WERI-Rb-1 (cell line): ENCODE data around the gene BCKDK.

ENCODE experiments used
- DNase-seq: peaks from one replicate; pipeline ENCODE4 v3.0.0-alpha.2; 2020
- H3K27ac ChIP-seq: fragments of 250-450 bp; sonication (Bioruptor Pico); 2 replicates; pipeline ENCODE4 v1.5.1; 2020; ENCODE audit warnings: mild to moderate bottlenecking, moderate library complexity
- H3K27me3 ChIP-seq: fragments of 250-450 bp; sonication (Bioruptor Pico); 2 replicates; pipeline ENCODE4 v1.5.1; 2021; ENCODE audit warnings: mild to moderate bottlenecking, low read depth, moderate library complexity; ENCODE audit not compliant: insufficient read depth, severe bottlenecking
- H3K36me3 ChIP-seq: fragments of 250-450 bp; sonication (Bioruptor Pico); 2 replicates; pipeline ENCODE4 v1.5.1; 2020; ENCODE audit warnings: mild to moderate bottlenecking, moderate library complexity
- H3K4me3 ChIP-seq: 2 replicates; pipeline ENCODE4 v1.5.1; 2011; ENCODE audit warnings: low read depth, mild to moderate bottlenecking, control low read depth, low read length
- H3K9me3 ChIP-seq: fragments of 250-450 bp; sonication (Bioruptor Pico); 2 replicates; pipeline ENCODE4 v1.5.1; 2021; ENCODE audit warnings: mild to moderate bottlenecking, moderate library complexity; ENCODE audit not compliant: severe bottlenecking
- TF ChIP-seq, protein P1 (sequence below): IDR thresholded peaks from 2 replicates; pipeline ENCODE4 v1.5.1; 2011; ENCODE audit warnings: low read depth, mild to moderate bottlenecking, control low read depth, inconsistent platforms, low read length

Gene BCKDK

DNA sequence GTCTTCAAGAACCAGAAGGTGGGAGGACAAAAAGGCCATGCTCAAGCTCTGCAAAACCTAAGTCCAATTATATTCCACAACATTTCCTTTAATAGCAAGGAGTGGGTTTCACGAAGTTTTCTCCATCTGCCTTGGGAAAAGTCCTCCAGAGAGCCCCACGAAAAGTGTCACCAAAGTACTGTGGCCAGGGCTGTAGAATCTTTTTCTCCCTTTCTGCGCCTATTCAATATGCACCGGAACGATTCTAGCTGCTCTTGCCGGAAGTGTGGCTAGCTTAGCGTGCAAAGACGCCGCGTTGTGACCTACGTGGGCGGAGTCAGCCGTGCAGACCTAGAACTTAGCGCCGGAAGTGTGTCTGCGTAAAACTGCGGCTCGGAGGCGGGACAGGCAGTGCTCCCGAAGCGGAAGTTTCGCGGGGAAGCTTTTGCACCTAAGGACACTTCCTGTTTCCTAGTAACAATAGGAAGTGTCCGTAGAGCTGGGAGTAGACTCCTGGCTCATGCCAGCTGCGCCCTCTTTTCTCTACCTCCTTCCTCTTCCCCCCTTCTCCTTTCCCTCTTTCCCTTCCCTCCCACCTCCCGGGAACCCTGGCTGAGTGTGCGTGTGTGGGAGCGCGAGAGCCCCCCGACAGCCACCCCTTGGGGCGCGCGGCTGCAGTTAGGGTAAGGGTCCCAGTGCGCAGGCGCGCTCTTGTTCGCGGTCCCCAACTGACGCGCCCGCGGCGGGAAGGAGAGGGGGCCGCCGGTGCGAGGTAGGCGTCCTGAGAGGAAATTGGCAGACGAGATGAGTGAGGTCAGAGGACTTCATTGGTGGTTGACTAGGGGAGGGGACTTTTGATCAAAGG is 34.0 kb upstream of the BCKDK start, which contains the start of the genes ZNF646 and ZNF668:
ZNF646 (plus strand) TSS at position 453 of the 844 bp plus-strand sequence. CDS start 1,903 bp downstream, outside the sequence.
ZNF668 (minus strand) TSS at position 271 of the 844 bp plus-strand sequence. CDS start 9,781 bp downstream, outside the sequence.
- TF ChIP-seq, protein P1, sequence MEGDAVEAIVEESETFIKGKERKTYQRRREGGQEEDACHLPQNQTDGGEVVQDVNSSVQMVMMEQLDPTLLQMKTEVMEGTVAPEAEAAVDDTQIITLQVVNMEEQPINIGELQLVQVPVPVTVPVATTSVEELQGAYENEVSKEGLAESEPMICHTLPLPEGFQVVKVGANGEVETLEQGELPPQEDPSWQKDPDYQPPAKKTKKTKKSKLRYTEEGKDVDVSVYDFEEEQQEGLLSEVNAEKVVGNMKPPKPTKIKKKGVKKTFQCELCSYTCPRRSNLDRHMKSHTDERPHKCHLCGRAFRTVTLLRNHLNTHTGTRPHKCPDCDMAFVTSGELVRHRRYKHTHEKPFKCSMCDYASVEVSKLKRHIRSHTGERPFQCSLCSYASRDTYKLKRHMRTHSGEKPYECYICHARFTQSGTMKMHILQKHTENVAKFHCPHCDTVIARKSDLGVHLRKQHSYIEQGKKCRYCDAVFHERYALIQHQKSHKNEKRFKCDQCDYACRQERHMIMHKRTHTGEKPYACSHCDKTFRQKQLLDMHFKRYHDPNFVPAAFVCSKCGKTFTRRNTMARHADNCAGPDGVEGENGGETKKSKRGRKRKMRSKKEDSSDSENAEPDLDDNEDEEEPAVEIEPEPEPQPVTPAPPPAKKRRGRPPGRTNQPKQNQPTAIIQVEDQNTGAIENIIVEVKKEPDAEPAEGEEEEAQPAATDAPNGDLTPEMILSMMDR: no peak
- H3K4me3 ChIP-seq: peak within 1 kb of the TSS; percentile 91
- DNase-seq: peak; percentile 98
- H3K27me3 ChIP-seq: no peaks in the 10 kb centered on the region
- no peaks in the 10 kb centered on the region for H3K9me3 ChIP-seq
- peak within 1 kb of the TSS; percentile 96 for H3K27ac ChIP-seq
- H3K36me3 ChIP-seq: peaks cover 41% of the 10 kb centered on the region

DNA sequence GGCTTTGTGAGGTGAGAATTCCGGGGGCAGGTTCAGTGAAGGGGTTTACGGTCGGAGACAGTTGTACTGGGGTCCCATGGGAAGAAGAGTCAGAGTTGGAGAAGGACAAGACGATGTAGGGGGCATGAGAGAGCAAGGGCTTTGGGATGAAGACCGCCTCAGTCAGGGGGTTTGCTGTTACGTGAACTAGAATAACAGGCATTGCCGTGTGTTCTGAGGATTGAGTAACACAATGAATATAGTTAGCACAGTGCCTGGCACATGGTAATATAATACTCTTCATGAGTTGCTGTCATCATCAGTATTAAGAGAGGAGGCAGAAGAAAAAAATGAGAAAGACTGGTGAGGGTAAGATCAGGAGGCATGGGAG is 33.4 kb upstream of the BCKDK start:
- no peak for DNase-seq
- Histone ChIP-seq H3K27ac (peak overlapping the region; percentile 96), H3K27me3 (no peaks in the 10 kb centered on the region), H3K9me3 (no peaks in the 10 kb centered on the region), H3K4me3 (peak overlapping the region; percentile 91), H3K36me3 (peaks cover 47% of the 10 kb centered on the region)
- TF ChIP-seq, protein P1: no peak

GRCh38 chr16:31076319-31076718 is 31.9 kb upstream of the BCKDK start:
- H3K27ac ChIP-seq: no peak overlapping the region
- H3K9me3 ChIP-seq: no peaks in the 10 kb centered on the region
- no peaks in the 10 kb centered on the region for H3K27me3 ChIP-seq
- H3K36me3 ChIP-seq: peaks cover 62% of the 10 kb centered on the region
- no peak overlapping the region for H3K4me3 ChIP-seq
- TF ChIP-seq, protein P1: no peak
- no peak for DNase-seq

- H3K9me3 ChIP-seq: no peaks in the 10 kb centered on the region
- H3K4me3 ChIP-seq: no peak overlapping the region
- no peaks in the 10 kb centered on the region for H3K27me3 ChIP-seq
- TF ChIP-seq, protein P1: no peak
- DNase-seq: no peak
- H3K36me3 ChIP-seq: peaks cover 63% of the 10 kb centered on the region
- no peak overlapping the region for H3K27ac ChIP-seq
These were observed 31.2 kb upstream of the BCKDK start for GRCh38 chr16:31077024-31077423.

DNA sequence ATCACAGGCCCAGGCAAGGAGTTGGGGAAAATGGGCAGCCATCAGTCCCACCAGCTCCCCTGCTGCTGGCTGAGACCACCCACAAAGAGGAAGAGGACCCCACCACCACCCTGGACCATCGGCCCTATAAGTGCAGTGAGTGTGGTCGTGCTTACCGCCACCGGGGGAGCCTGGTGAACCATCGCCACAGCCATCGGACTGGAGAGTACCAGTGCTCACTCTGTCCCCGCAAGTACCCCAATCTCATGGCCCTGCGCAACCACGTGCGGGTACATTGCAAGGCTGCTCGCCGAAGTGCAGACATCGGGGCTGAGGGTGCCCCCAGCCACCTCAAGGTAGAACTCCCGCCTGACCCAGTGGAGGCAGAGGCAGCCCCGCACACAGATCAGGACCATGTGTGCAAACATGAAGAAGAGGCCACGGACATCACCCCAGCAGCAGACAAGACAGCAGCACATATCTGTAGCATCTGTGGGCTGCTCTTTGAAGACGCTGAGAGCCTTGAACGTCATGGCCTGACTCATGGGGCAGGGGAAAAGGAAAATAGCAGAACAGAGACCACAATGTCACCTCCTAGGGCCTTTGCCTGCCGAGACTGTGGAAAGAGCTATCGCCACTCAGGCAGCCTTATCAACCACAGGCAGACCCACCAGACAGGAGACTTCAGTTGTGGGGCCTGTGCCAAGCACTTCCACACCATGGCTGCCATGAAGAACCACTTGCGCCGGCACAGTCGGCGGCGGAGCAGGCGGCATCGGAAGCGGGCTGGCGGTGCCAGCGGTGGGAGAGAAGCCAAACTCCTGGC is 30.4 kb upstream of the BCKDK start:
- H3K36me3 ChIP-seq: peaks cover 67% of the 10 kb centered on the region
- H3K9me3 ChIP-seq: no peaks in the 10 kb centered on the region
- H3K27ac ChIP-seq: no peak overlapping the region
- DNase-seq: no peak
- no peaks in the 10 kb centered on the region for H3K27me3 ChIP-seq
- TF ChIP-seq, protein P1: peak; percentile 7; the same call in 1 of the 2 replicates
- no peak overlapping the region for H3K4me3 ChIP-seq
